Measurements from ENCODE around the gene MUC20.
"Not testable (repeated sequence)": the region's sequence is repeated elsewhere in the genome, so short reads cannot be mapped to it uniquely, and the experiment has no call there.

Gene MUC20

DNA sequence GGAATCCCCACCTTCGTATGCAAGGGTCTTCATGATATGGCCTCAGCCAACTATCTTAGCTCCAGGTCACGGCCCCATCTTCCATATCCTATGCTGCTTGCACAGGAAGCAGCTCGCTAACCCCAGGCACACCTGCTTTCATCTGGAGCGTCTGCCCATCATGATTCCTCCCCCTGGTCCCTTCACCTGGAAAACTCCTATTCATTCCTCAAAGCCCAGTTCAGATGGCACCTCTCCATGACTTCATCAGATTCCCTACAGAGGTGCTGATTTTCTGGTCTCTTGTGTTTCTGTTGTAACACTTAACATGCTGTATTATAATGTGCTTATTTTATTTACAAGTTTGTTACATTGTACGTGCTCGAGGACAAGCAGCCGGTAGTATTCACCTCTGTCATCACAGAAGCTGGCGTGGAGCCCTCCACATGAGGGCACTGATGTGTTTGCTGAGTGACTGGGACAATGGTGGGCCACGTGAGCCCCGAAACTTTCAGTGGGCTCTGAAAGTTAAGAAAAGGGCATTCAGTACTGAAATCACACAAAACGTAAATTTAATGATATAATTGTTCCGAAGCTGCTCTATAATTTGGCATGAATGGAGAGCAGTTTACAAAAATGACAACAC is 16.2 kb downstream of the MUC20 start:
- no peak for DNase-seq (ENCODE audit: low read depth in 2 of 2)
- TF ChIP-seq, protein P1, sequence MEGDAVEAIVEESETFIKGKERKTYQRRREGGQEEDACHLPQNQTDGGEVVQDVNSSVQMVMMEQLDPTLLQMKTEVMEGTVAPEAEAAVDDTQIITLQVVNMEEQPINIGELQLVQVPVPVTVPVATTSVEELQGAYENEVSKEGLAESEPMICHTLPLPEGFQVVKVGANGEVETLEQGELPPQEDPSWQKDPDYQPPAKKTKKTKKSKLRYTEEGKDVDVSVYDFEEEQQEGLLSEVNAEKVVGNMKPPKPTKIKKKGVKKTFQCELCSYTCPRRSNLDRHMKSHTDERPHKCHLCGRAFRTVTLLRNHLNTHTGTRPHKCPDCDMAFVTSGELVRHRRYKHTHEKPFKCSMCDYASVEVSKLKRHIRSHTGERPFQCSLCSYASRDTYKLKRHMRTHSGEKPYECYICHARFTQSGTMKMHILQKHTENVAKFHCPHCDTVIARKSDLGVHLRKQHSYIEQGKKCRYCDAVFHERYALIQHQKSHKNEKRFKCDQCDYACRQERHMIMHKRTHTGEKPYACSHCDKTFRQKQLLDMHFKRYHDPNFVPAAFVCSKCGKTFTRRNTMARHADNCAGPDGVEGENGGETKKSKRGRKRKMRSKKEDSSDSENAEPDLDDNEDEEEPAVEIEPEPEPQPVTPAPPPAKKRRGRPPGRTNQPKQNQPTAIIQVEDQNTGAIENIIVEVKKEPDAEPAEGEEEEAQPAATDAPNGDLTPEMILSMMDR (IDR thresholded peaks at IDR 0.05; ENCODE audit: low read depth, low read length), result no peak
- no peak overlapping the region for H3K4me3 ChIP-seq (replicated peaks in 1 of 2; ENCODE audit: low read depth in 2 of 2, low read length in 2 of 2)

DNA sequence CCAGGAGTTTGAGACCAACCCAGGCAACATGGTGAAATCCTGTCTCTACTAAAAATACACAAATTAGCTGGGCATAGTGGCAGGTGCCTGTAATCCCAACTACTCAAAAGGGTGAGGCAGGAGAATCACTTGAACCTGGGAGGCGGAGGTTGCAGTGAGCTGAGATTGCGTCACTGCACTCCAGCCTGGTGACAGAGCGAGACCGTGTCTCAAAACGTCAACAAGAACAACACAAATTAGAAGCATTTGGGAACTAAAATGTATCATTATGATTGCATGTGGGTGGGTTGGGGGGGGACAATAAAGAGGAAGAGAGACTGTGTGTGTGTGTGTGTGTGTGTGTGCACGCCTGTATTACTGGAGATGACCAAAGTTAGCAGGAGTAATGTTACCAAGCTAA is 17.0 kb downstream of the MUC20 start:
- H3K4me3 ChIP-seq (replicated peaks in 1 of 2; ENCODE audit: low read depth in 2 of 2, low read length in 2 of 2); DNase-seq (ENCODE audit: low read depth in 2 of 2): not testable (repeated sequence)

DNA sequence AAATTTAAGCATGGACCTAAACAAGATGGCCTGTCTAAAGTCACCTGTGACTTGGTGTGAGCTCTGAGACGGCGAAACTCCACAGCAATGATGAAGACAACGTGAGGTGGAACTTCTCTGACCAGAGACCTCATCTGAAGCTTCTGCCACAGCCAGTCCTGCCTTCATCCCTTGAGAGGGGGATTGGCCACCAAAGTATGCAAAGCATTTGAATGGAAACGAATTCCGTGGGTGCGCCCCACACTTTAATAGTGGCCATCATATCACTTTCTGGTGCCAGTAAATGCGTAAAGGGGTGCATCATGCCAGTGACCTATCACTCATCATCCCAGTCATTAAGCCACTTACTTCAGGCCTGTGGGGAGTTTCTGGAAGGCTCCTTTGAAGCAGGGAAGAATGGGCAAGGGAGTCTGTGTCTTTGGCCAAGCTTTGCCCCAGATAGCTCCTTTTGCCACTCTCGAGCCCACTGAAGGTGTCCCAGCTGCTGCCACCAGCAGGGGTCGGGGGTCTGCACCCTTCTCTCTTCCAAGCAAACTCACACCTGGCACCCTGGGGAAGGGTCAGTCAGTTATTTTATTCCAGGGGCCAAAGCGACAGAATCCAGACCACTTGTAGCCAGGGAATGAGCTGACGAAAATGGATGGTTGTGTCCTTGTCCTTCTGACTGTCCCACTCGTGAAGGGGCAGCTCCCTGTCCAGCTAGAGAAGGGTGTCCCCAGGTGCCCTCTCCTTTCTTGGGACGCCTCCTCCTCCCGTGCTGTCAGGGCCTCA is 17.7 kb downstream of the MUC20 start:
- DNase-seq (ENCODE audit: low read depth in 2 of 2), result no peak
- no peak overlapping the region for H3K4me3 ChIP-seq (replicated peaks in 1 of 2; ENCODE audit: low read depth in 2 of 2, low read length in 2 of 2)
- TF ChIP-seq, protein P1 (IDR thresholded peaks at IDR 0.05; ENCODE audit: low read depth, low read length), result no peak

DNA sequence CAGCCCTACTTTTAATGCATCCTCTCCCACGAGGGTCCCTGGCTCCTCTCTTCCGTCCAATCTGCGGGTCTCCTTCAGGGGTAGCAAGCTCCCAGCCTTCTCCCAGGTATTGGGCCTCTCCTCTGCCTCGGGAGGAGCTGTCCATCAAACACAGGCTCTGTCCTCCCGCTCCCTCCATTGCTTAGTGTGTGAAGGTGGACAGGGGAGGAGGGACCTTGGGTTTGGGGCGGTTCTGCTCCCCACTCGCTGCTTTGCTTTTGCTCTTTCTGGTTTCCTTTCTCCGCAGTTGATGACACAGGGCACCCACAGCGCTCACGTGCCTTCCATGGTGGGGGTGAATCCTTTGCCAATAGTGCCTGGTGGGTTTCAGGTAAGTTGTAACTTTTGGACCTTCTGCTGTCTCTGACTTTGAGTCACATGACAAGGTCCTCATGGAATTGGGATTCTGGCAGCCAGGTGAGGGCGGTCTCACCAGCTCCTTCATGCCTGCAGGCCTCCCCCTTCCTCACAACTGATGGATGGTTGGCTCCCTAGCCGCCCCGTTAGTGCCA is 18.9 kb downstream of the MUC20 start:
- DNase-seq (ENCODE audit: low read depth in 2 of 2), result no peak
- H3K4me3 ChIP-seq (replicated peaks in 1 of 2; ENCODE audit: low read depth in 2 of 2, low read length in 2 of 2), result no peak overlapping the region
- TF ChIP-seq, protein P1 (IDR thresholded peaks at IDR 0.05; ENCODE audit: low read depth, low read length), result no peak

DNA sequence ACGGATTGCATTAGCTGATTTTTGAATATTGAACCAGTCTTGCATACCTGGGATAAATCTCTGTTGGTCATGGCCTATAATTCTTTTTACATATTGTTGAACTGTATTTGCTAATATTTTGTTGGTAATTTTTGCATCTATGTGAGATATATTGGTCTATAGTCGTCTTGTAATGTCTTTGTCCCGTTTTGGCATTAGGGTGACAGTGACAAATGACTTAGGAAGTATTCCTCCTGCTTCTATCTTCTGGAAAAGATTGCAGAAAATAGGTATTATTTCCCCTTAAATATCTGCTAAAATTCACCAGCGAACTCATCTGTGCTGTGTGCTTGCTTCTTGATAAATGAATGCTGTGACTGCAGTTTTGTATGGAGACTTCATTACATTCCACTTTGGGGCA is 23.7 kb downstream of the MUC20 start:
- DNase-seq (ENCODE audit: low read depth in 2 of 2), result no peak
- H3K4me3 ChIP-seq (replicated peaks in 1 of 2; ENCODE audit: low read depth in 2 of 2, low read length in 2 of 2), result no peak overlapping the region
- TF ChIP-seq, protein P1 (IDR thresholded peaks at IDR 0.05; ENCODE audit: low read depth, low read length), result no peak

DNA sequence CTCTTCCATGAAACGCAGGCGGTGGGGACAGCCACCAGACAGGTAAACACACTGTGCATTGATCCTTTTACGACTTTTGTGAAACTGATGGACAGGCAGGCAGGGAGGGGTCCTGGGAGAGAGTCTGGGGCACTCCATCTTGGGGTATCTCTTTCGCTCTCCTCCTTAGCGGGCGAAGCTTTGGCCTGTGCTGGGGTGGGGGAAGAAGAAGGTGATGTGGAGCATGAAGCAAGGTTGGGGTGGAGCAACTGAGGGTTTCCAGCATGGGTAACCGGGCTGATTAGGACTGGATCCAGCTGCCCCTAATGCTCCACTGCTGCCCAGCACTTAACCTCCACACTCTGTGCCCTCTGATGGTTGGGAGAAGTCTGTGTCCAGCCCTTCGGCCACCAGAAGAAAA is 25.6 kb downstream of the MUC20 start:
- DNase-seq (ENCODE audit: low read depth in 2 of 2), result no peak
- TF ChIP-seq, protein P1 (IDR thresholded peaks at IDR 0.05; ENCODE audit: low read depth, low read length), result no peak
- no peak overlapping the region for H3K4me3 ChIP-seq (replicated peaks in 1 of 2; ENCODE audit: low read depth in 2 of 2, low read length in 2 of 2)

DNA sequence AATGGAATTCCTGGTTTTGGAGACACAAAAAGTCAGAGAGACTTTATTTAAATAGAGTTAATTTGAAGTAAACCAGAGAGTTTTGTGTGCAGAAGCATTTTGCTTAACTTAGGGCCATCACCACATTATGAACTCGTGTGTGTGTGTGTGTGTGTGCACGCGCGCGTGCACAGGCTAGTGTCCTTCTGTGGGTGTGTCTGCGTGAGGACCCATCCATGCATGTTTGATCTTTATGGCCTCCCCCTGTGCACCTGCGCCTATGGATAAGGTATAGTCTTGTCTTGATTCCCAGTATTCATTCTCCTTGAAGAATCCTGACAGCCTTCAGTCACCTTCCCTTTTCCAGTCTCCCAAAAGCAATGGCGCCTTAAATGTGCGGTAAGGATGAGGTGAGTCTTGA is 26.0 kb downstream of the MUC20 start:
- no peak for DNase-seq (ENCODE audit: low read depth in 2 of 2)
- TF ChIP-seq, protein P1 (IDR thresholded peaks at IDR 0.05; ENCODE audit: low read depth, low read length), result no peak
- no peak overlapping the region for H3K4me3 ChIP-seq (replicated peaks in 1 of 2; ENCODE audit: low read depth in 2 of 2, low read length in 2 of 2)

Data from cardiac fibroblast (primary cell).